Fibroblast of lung (primary cell): ENCODE data around the gene ZNF507. TPM values are rescaled to one million over a fixed set of nuclear protein-coding genes. Genes with fewer than 3 reads are reported as not detected.

ENCODE experiments used
- DNase-seq, 2 donors: peaks; one replicate each; pipeline versions ENCODE4 v3.0.0 to v3.0.0-alpha.2; 2010; ENCODE audit warnings: low read depth in 2 of 2
- H2AFZ ChIP-seq: 2 replicates; pipeline ENCODE4 v1.5.1; 2012; ENCODE audit warnings: low read length, control low read depth, inconsistent platforms
- H3K27ac ChIP-seq: 2 replicates; pipeline ENCODE4 v1.5.1; 2011; ENCODE audit warnings: low read length, control low read depth; ENCODE audit not compliant: insufficient read depth
- H3K27me3 ChIP-seq: 2 replicates; pipeline ENCODE4 v1.5.1; 2011; ENCODE audit warnings: mild to moderate bottlenecking, low read length; ENCODE audit not compliant: control insufficient read depth, insufficient read depth
- H3K36me3 ChIP-seq: 2 replicates; pipeline ENCODE4 v1.5.1; 2011; ENCODE audit warnings: low read length; ENCODE audit not compliant: control insufficient read depth, insufficient read depth
- H3K4me1 ChIP-seq: 2 replicates; pipeline ENCODE4 v1.5.1; 2011; ENCODE audit warnings: low read length; ENCODE audit not compliant: control insufficient read depth, insufficient read depth; ENCODE audit errors: extremely low read depth
- H3K4me2 ChIP-seq: 2 replicates; pipeline ENCODE4 v1.5.1; 2011; ENCODE audit warnings: low read length, control low read depth; ENCODE audit not compliant: insufficient read depth; ENCODE audit errors: extremely low read depth
- H3K4me3 ChIP-seq, 4 experiments: fragments of 200-600 bp in 1 of 4; sonication (generic) in 1 of 4; replicated peaks in 1 of 4; 2 replicates each; pipeline ENCODE4 v1.5.1; 2011 to 2016; ENCODE audit warnings: low read length in 4 of 4, low read depth in 3 of 4, mild to moderate bottlenecking in 3 of 4, control low read depth in 2 of 4, inconsistent platforms in 1 of 4, mixed read lengths in 1 of 4; ENCODE audit not compliant: insufficient read depth in 1 of 4; ENCODE audit errors: control extremely low read depth in 1 of 4
- H3K79me2 ChIP-seq: 2 replicates; pipeline ENCODE4 v1.5.1; 2012; ENCODE audit warnings: mild to moderate bottlenecking, low read length, inconsistent platforms; ENCODE audit not compliant: control insufficient read depth, insufficient read depth
- H3K9ac ChIP-seq: 2 replicates; pipeline ENCODE4 v1.5.1; 2011; ENCODE audit warnings: mild to moderate bottlenecking, low read length, control low read depth; ENCODE audit not compliant: insufficient read depth
- H3K9me3 ChIP-seq: 2 replicates; pipeline ENCODE4 v1.5.1; 2012; ENCODE audit warnings: low read depth, low read length; ENCODE audit not compliant: control insufficient read depth, insufficient read depth
- H4K20me1 ChIP-seq: 2 replicates; pipeline ENCODE4 v1.5.1; 2011; ENCODE audit warnings: low read length; ENCODE audit not compliant: control insufficient read depth, insufficient read depth; ENCODE audit errors: extremely low read depth
- CTCF ChIP-seq, 2 donors: IDR thresholded peaks in 1 of 2; conservative IDR thresholded peaks in 1 of 2; 1 replicate in 1 of 2; 2 replicates in 1 of 2; pipeline ENCODE4 v1.5.1; 2011 to 2012; ENCODE audit warnings: low read length in 2 of 2, control low read depth in 1 of 2, inconsistent platforms in 1 of 2, low read depth in 1 of 2, mild to moderate bottlenecking in 1 of 2
- EZH2 ChIP-seq: IDR thresholded peaks from 2 replicates; pipeline ENCODE4 v1.5.1; 2012; ENCODE audit warnings: low read length, control low read depth, mild to moderate bottlenecking; ENCODE audit errors: missing control alignments
- polyA plus RNA-seq, 2 donors: library from polyadenylated mRNA; depleted of rRNA in 1 of 2; stranded (reverse) in 1 of 2; unstranded in 1 of 2; fragments of >200 nt; gene quantifications; 2 replicates each; pipeline ENCODE4 v1.2.1, GENCODE V29; 2011 to 2012; ENCODE audit warnings: missing spikeins in 1 of 2
- total RNA-seq: library from RNA; depleted of rRNA; stranded (reverse); fragments of >200 nt; gene quantifications from 2 replicates; pipeline ENCODE4 v1.2.1, GENCODE V29; 2014

ZNF507 gene
- total and polyA plus RNA-seq, 2 donors (not counting 1 experiment from before 2014, with no cell fraction given): 12.1 to 17.8 TPM

DNA sequence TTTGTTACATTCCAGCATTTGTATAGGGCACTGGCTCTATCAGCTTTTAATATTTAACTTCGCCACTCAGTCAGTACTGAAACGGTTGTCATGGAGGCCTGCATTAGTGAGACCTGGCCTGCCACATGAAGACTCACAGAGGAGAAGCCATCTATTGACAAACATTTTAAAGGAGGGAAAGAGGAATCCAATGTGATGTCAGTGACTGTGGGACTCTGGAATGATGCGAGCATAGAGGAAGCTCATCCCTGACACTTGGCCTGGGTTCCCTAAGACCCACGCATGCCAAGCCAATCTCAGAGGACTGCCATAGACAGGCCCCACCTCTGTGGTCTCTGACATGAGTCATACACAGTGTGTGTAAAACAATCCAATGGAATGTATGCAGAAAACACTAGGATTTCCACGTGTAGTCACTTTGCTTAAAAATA lies 52.3 kb downstream of the ZNF507 start:
- Histone ChIP-seq H3K27ac (no peak overlapping the region), H3K36me3 (no peaks in the 10 kb centered on the region), H3K4me3 (no peak overlapping the region), H3K9ac (no peak overlapping the region), H3K4me1 (peaks cover 2% of the 10 kb centered on the region), H2AFZ (no peak overlapping the region), H4K20me1 (no peaks in the 10 kb centered on the region), H3K9me3 (no peaks in the 10 kb centered on the region), H3K4me2 (no peak overlapping the region), H3K79me2 (no peaks in the 10 kb centered on the region), H3K27me3 (no peaks in the 10 kb centered on the region)
- peak; percentile 72 to 79 for DNase-seq
- TF ChIP-seq CTCF (conservative IDR thresholded peaks at IDR 0.05 in 1 of 2, IDR thresholded peaks at IDR 0.05 in 1 of 2; ENCODE audit: low read depth in 1 of 2, low read length in 2 of 2): no peak
- TF ChIP-seq EZH2: no peak

- no peak overlapping the region for H3K4me2 ChIP-seq
- H3K27me3 ChIP-seq: no peaks in the 10 kb centered on the region
- DNase-seq: no peak
- TF ChIP-seq EZH2 (no peak), CTCF (conservative IDR thresholded peaks at IDR 0.05 in 1 of 2, IDR thresholded peaks at IDR 0.05 in 1 of 2; ENCODE audit: low read depth in 1 of 2, low read length in 2 of 2) (no peak)
- no peaks in the 10 kb centered on the region for H3K9me3 ChIP-seq
- no peak overlapping the region for H3K4me3 ChIP-seq
- H3K27ac ChIP-seq: no peak overlapping the region
- no peaks in the 10 kb centered on the region for H4K20me1 ChIP-seq
- H3K9ac ChIP-seq: no peak overlapping the region
- H3K79me2 ChIP-seq: peaks cover 8% of the 10 kb centered on the region
- no peak overlapping the region for H2AFZ ChIP-seq
- peaks cover 5% of the 10 kb centered on the region for H3K4me1 ChIP-seq
- H3K36me3 ChIP-seq: no peaks in the 10 kb centered on the region
Measured at GRCh38 chr19:32401992-32402391, 56.6 kb downstream of the ZNF507 start.

GRCh38 chr19:32403291-32403995 lies 58.0 kb downstream of the ZNF507 start:
- Histone ChIP-seq H4K20me1 (no peaks in the 10 kb centered on the region), H3K4me1 (peaks cover 3% of the 10 kb centered on the region), H3K4me3 (no peak overlapping the region), H3K9me3 (no peaks in the 10 kb centered on the region), H3K36me3 (no peaks in the 10 kb centered on the region), H3K4me2 (peak overlapping the region; percentile 27), H3K9ac (no peak overlapping the region), H3K27ac (no peak overlapping the region), H3K27me3 (no peaks in the 10 kb centered on the region), H2AFZ (no peak overlapping the region), H3K79me2 (peaks cover 11% of the 10 kb centered on the region)
- no peak for TF ChIP-seq CTCF (conservative IDR thresholded peaks at IDR 0.05 in 1 of 2, IDR thresholded peaks at IDR 0.05 in 1 of 2; ENCODE audit: low read depth in 1 of 2, low read length in 2 of 2)
- TF ChIP-seq EZH2: no peak
- no peak for DNase-seq
